ENCODE data around the gene MAP4K3.

DNA sequence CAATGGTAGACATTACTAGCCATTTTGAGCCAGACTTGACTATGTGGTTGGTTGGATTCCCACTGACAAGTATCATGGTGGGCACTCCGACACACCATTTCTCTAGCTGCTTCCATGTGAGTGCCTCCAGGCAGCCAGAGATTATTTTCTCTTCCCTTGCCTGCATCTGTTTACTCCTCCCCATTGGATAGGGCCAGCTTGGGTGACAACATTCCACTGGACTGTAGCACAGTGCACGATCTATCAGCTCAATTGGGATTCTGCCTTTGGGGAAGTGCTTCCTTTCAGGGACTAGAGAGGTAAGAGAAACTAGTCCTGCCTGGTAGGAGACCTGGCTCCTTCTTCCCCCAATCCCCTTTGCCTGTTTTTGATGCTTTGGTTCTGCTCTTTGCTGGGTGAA is 49.0 kb upstream of the MAP4K3 start:
- TF ChIP-seq POLR2A (IDR thresholded peaks at IDR 0.05; ENCODE audit: low read length) (no peak), HDAC2 (IDR thresholded peaks at IDR 0.05) (no peak), CBX8 (IDR thresholded peaks at IDR 0.05) (no peak), KDM1A (IDR thresholded peaks at IDR 0.05; ENCODE audit: low read depth) (no peak), JUNB (IDR thresholded peaks at IDR 0.05) (no peak), SMC3 (IDR thresholded peaks at IDR 0.05) (no peak)
- TF ChIP-seq, protein P1, sequence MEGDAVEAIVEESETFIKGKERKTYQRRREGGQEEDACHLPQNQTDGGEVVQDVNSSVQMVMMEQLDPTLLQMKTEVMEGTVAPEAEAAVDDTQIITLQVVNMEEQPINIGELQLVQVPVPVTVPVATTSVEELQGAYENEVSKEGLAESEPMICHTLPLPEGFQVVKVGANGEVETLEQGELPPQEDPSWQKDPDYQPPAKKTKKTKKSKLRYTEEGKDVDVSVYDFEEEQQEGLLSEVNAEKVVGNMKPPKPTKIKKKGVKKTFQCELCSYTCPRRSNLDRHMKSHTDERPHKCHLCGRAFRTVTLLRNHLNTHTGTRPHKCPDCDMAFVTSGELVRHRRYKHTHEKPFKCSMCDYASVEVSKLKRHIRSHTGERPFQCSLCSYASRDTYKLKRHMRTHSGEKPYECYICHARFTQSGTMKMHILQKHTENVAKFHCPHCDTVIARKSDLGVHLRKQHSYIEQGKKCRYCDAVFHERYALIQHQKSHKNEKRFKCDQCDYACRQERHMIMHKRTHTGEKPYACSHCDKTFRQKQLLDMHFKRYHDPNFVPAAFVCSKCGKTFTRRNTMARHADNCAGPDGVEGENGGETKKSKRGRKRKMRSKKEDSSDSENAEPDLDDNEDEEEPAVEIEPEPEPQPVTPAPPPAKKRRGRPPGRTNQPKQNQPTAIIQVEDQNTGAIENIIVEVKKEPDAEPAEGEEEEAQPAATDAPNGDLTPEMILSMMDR (IDR thresholded peaks at IDR 0.05) = no peak
- TF ChIP-seq, protein P2, sequence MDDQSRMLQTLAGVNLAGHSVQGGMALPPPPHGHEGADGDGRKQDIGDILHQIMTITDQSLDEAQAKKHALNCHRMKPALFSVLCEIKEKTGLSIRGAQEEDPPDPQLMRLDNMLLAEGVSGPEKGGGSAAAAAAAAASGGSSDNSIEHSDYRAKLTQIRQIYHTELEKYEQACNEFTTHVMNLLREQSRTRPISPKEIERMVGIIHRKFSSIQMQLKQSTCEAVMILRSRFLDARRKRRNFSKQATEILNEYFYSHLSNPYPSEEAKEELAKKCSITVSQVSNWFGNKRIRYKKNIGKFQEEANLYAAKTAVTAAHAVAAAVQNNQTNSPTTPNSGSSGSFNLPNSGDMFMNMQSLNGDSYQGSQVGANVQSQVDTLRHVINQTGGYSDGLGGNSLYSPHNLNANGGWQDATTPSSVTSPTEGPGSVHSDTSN (IDR thresholded peaks at IDR 0.05) = no peak
